Measurements from ENCODE around the gene FNBP1L.

The FNBP1L gene

GRCh38 chr1:93601686-93602085 lies 153.8 kb downstream of the FNBP1L start:
- no peak overlapping the region for H3K4me3 ChIP-seq
- no peak overlapping the region for H3K4me2 ChIP-seq
- H3K27me3 ChIP-seq, result no peaks in the 10 kb centered on the region
- H3K9me3 ChIP-seq (replicated peaks in 1 of 11), result peaks cover 4 to 29% (median 20%) of the 10 kb centered on the region in 11 experiments; a peak in 14 of 22 replicates
- no peak overlapping the region for H3K9ac ChIP-seq
- H4K20me1 ChIP-seq, result peaks cover 13 to 100% (median 64%) of the 10 kb centered on the region in 11 experiments; a peak in 20 of 22 replicates
- no peak for TF ChIP-seq Cebpa-rat (IDR thresholded peaks at IDR 0.05)
- H3K27ac ChIP-seq, result no peak overlapping the region
- H3K4me1 ChIP-seq, result peaks cover 0 to 14% (median 4%) of the 10 kb centered on the region in 10 experiments; a peak in 7 of 20 replicates
- peaks cover 8 to 98% (median 53%) of the 10 kb centered on the region in 11 experiments; a peak in 20 of 22 replicates for H3K36me3 ChIP-seq

GRCh38 chr1:93602101-93602500 lies 154.2 kb downstream of the FNBP1L start:
- no peak for TF ChIP-seq Cebpa-rat (IDR thresholded peaks at IDR 0.05)
- Histone ChIP-seq H3K4me1 (peaks cover 0 to 14% (median 5%) of the 10 kb centered on the region in 10 experiments; a peak in 8 of 20 replicates), H3K36me3 (peaks cover 8 to 98% (median 56%) of the 10 kb centered on the region in 11 experiments; a peak in 21 of 22 replicates), H3K4me2 (no peak overlapping the region), H4K20me1 (peaks cover 9 to 100% (median 62%) of the 10 kb centered on the region in 11 experiments; a peak in 20 of 22 replicates), H3K27ac (no peak overlapping the region), H3K27me3 (no peaks in the 10 kb centered on the region), H3K9me3 (replicated peaks in 1 of 11) (peaks cover 4 to 31% (median 20%) of the 10 kb centered on the region in 11 experiments; a peak in 14 of 22 replicates), H3K4me3 (no peak overlapping the region), H3K9ac (no peak overlapping the region)

- Histone ChIP-seq H4K20me1 (peaks cover 0 to 100% (median 62%) of the 10 kb centered on the region in 11 experiments; a peak in 20 of 22 replicates), H3K36me3 (peaks cover 8 to 88% (median 55%) of the 10 kb centered on the region in 11 experiments; a peak in 21 of 22 replicates), H3K9ac (no peak overlapping the region), H3K27me3 (no peaks in the 10 kb centered on the region), H3K4me3 (no peak overlapping the region), H3K4me2 (no peak overlapping the region), H3K27ac (no peak overlapping the region), H3K4me1 (peaks cover 0 to 18% (median 11%) of the 10 kb centered on the region in 10 experiments; a peak in 13 of 20 replicates), H3K9me3 (replicated peaks in 1 of 11) (peaks cover 4 to 38% (median 20%) of the 10 kb centered on the region in 11 experiments; a peak in 14 of 22 replicates)
- no peak for TF ChIP-seq Cebpa-rat (IDR thresholded peaks at IDR 0.05)
Observed at GRCh38 chr1:93603106-93603505, 155.2 kb downstream of the FNBP1L start.

- Histone ChIP-seq H3K36me3 (peaks cover 8 to 88% (median 55%) of the 10 kb centered on the region in 11 experiments; a peak in 21 of 22 replicates), H3K27me3 (no peaks in the 10 kb centered on the region), H3K9ac (no peak overlapping the region), H3K9me3 (replicated peaks in 1 of 11) (peaks cover 4 to 38% (median 20%) of the 10 kb centered on the region in 11 experiments; a peak in 14 of 22 replicates), H3K4me3 (no peak overlapping the region), H3K4me2 (no peak overlapping the region), H3K27ac (no peak overlapping the region), H3K4me1 (peaks cover 0 to 23% (median 14%) of the 10 kb centered on the region in 10 experiments; a peak in 13 of 20 replicates), H4K20me1 (peaks cover 0 to 100% (median 59%) of the 10 kb centered on the region in 11 experiments; a peak in 20 of 22 replicates)
- TF ChIP-seq Cebpa-rat (IDR thresholded peaks at IDR 0.05), result no peak
Observed at GRCh38 chr1:93603601-93604000, 155.7 kb downstream of the FNBP1L start.
